Bronchial epithelial cell (primary cell): ENCODE measurements around the gene VASN. TPM values are rescaled to one million over a fixed set of nuclear protein-coding genes. Genes with fewer than 3 reads are reported as not detected.

Experiments
- DNase-seq: peaks from one replicate; pipeline ENCODE4 v3.0.0-alpha.2; 2010; ENCODE audit warnings: low read depth
- FAIRE-seq: peaks from 2 replicates; lab custom pipeline; 2011; peaks lifted over from hg19 to GRCh38; lab: Jason Lieb, UNC
- H3K27me3 ChIP-seq: 2 replicates; pipeline ENCODE4 v1.5.1; 2011; ENCODE audit warnings: low read length; ENCODE audit not compliant: control insufficient read depth, insufficient read depth
- H3K36me3 ChIP-seq: 2 replicates; pipeline ENCODE4 v1.5.1; 2011; ENCODE audit warnings: low read length; ENCODE audit not compliant: control insufficient read depth, insufficient read depth
- H3K4me3 ChIP-seq: 2 replicates; pipeline ENCODE4 v1.5.1; 2011; ENCODE audit warnings: mild to moderate bottlenecking, low read depth, low read length, control low read depth
- total RNA-seq: library from RNA; depleted of rRNA; stranded (reverse); fragments of >200 nt; gene quantifications from 2 replicates; pipeline ENCODE4 v1.2.1, GENCODE V29; 2014
- TF ChIP-seq, protein P1 (sequence below): IDR thresholded peaks from 2 replicates; pipeline ENCODE4 v1.5.1; 2011; ENCODE audit warnings: mild to moderate bottlenecking, moderate library complexity, low read length, control low read depth, inconsistent platforms; ENCODE audit not compliant: insufficient read depth, severe bottlenecking

Gene VASN
- total RNA-seq, 1 donor from 2014 or later = 6.6 TPM

DNA sequence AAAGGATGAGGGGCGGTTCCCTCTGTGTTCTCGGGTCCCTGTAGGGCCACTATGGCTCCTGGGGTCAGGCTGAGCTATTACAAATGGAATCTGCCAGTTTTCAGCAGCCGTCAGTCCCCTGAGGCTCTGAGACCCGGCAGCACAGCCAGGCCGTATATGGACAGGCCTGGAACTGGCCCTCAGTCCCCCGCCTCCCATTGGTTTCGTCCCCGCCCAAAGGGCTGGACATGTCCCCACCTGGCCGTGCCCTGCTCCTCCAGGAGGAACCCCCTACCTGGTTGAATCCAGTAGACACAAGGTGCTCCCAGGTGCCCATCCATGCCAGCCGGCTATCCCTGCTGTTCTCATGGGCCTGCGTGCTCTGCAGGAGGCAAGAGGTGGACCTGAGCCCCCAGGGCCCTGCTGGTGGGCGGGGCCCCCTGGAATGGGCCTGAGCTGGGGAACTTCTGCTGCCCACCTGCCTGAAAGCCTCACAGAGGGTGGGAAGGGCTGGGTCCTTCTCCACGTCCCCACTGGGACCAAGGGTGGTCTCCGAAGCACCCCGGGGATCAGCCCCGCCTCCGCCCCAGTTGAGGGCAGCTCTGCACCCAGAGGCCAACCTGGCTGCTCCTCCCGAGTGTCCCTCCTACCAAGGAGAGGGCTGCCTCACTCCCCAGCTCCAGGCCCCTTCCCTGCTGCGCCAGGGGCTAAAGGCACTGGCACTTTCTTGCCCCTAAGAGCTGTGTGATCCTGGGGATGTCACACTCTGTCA is 16.8 kb downstream of the VASN start:
- Histone ChIP-seq H3K4me3 (no peak overlapping the region), H3K36me3 (peaks cover 8% of the 10 kb centered on the region), H3K27me3 (no peaks in the 10 kb centered on the region)
- DNase-seq (no peak), FAIRE-seq (no peak)
- TF ChIP-seq, protein P1, sequence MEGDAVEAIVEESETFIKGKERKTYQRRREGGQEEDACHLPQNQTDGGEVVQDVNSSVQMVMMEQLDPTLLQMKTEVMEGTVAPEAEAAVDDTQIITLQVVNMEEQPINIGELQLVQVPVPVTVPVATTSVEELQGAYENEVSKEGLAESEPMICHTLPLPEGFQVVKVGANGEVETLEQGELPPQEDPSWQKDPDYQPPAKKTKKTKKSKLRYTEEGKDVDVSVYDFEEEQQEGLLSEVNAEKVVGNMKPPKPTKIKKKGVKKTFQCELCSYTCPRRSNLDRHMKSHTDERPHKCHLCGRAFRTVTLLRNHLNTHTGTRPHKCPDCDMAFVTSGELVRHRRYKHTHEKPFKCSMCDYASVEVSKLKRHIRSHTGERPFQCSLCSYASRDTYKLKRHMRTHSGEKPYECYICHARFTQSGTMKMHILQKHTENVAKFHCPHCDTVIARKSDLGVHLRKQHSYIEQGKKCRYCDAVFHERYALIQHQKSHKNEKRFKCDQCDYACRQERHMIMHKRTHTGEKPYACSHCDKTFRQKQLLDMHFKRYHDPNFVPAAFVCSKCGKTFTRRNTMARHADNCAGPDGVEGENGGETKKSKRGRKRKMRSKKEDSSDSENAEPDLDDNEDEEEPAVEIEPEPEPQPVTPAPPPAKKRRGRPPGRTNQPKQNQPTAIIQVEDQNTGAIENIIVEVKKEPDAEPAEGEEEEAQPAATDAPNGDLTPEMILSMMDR = no peak

DNA sequence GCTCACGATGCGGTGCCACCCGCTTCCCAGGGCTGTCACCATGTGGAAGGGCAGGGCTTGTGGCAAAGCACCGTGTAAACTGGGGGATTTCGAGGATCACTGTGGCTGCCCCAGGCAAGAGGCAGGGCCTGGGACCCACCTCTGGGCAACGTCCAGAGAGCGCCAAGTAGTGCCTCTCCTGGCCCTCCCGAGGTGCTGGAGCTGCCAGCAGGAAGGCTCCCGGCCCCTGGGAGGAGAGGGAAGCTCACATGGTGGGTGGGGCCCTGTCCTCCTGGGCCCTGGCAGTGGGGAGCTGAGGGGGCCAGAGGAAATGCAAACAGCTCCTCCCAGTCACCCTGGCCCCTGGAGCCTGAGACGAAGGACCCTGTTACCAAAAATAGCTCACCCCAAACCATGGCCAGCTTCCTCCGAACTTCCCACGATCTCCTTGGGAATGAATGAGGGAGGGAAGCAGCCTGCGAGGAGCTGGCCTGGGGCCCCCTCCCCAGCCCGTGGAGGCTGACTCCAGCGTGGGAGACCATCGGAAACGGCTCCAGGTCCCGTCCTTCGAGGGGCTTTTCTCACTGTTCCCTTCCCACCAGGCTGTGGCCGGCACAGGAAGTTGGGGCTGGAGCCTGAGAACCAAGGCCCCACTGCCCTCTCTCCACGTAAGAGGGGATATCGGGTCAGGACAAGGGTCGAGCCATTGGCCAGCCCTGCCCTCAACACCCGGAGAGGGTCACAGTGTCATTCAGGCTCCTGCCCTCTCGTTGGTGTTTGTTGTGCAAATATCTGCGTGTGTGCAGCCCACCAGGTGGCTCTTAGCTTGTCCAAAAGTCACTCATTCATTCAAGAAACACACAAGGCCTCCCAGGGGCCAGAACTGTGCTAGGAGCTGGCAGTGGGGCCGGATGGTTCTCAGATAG is 17.7 kb downstream of the VASN start:
- FAIRE-seq (no peak), DNase-seq (no peak)
- Histone ChIP-seq H3K4me3 (no peak overlapping the region), H3K27me3 (no peaks in the 10 kb centered on the region), H3K36me3 (peaks cover 9% of the 10 kb centered on the region)
- TF ChIP-seq, protein P1 = no peak

DNA sequence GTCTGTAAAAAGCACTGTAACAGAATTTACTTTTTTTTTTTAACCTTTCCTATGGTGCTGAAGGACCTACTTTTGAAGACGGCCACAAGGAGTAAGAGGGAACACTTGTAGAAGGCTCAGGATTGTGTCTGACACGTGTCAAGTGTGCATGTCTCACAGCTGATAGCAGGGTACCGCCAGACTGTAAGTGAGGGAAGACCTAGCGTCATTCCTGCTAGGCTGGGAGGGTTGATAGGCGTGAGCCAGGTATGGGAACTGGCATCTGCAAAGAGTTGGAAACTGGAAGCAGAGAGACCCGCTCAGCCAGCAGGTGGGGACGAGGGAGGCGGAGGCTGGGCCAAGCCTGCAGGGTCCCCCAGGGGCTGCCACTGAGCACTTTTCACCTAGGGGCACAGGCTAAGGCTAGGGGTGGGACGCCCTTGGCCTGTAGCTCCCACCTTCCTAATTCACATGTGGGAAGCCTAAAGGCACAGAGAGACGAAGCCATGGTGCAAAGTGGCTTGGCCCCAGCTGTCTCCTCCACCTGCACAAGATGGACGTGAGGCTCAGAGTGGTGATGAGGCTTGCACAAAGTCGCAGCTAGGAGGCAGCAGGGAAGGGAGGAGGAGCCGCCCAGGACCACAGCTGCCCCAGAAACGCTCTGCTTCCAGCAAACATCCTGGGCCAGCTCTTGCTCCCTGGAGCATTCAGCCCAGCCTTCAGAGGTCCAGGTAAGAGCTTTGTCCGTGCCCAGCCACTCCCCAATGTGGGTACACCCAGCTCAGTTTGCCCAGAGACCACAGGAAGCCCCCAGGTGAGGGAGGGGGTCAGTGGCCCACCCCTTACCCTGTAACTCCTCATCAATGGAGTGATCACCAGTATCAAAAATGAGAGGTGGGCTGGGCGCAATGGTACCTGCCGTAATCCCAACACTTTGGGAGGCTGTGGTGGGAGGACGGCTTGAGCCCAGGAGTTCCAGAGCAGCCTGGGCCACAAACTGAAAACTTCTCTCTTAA is 18.9 kb downstream of the VASN start:
- Histone ChIP-seq H3K4me3 (no peak overlapping the region), H3K27me3 (no peaks in the 10 kb centered on the region), H3K36me3 (peaks cover 11% of the 10 kb centered on the region)
- TF ChIP-seq, protein P1 = no peak
- FAIRE-seq (no peak), DNase-seq (no peak)

DNA sequence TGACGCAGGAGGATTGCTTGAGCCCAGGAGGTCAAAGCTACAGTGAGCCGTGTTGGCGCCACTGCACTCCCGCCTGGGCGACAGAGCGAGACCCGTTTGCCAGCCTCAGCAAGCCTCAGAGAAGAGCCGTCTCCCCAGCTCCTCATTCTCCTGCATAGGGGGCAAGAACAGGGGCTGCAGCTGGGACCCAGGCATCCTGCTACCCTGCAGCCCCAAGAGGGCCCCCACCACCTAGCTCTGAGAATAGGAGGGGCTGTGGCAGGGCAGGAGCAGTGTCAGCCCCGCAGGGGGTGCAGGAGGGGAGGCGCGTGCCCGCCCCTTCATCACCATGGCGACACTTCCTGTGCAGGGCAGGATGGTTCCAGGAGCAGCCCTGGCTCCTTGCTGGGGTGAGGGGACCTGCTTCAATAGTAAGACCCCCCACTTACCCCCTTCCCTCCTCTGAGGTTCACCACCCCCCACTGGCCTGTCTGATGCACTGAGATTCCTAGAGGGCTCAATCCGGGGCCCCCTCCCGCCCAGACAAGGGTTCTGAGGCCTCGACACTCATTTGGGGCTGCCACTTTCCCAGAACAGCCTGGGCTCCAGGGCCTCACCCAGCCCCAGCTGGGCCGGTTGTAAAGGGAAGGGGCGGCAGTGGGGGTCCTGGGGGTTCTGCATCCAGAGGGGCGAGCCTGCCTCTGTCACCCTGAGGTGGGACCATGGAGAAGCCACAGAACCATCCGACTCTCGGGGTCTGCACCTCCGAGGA is 20.2 kb downstream of the VASN start:
- H3K27me3 ChIP-seq = no peaks in the 10 kb centered on the region
- H3K4me3 ChIP-seq = no peak overlapping the region
- no peak for DNase-seq
- FAIRE-seq = no peak
- H3K36me3 ChIP-seq = peaks cover 11% of the 10 kb centered on the region
- TF ChIP-seq, protein P1 = no peak
